ENCODE data around the gene XXYLT1. TPM values are rescaled to one million over a fixed set of nuclear protein-coding genes. Genes with fewer than 3 reads are reported as not detected.

XXYLT1 gene
- total RNA-seq, 1 donor, result 32.8 TPM

DNA sequence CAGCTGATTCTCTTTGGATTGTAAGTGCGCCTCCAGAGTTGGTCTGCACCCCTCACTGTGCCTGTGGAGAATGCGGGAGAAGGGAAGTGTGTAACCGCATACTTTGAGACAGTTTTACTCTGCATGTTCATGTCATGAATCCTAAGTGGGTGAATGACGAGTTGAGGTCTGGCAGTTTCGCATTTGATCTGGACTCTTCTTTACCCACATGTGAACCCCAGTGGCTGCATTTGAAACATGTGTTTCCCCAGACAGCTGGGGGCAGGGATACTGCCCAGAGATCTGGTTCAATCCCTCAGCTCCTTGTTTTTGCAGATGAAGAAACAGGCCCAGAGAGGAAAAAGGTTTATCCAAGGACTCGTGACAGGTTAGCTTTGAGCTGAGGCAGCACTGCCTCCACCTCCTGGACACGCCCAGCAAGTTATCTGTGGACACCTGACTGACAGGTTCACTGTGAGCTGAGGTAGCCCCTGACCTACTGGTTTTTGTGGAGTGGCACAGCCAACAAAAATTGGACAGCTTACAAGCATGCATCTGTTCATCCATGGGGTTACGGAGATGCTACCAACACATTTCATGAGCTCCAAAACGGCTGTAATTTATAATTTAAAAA lies 207.3 kb downstream of the XXYLT1 start:
- TF ChIP-seq, protein P1, sequence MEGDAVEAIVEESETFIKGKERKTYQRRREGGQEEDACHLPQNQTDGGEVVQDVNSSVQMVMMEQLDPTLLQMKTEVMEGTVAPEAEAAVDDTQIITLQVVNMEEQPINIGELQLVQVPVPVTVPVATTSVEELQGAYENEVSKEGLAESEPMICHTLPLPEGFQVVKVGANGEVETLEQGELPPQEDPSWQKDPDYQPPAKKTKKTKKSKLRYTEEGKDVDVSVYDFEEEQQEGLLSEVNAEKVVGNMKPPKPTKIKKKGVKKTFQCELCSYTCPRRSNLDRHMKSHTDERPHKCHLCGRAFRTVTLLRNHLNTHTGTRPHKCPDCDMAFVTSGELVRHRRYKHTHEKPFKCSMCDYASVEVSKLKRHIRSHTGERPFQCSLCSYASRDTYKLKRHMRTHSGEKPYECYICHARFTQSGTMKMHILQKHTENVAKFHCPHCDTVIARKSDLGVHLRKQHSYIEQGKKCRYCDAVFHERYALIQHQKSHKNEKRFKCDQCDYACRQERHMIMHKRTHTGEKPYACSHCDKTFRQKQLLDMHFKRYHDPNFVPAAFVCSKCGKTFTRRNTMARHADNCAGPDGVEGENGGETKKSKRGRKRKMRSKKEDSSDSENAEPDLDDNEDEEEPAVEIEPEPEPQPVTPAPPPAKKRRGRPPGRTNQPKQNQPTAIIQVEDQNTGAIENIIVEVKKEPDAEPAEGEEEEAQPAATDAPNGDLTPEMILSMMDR (IDR thresholded peaks at IDR 0.05; ENCODE audit: insufficient read depth, low read depth, low read length), result no peak
- DNase-seq (ENCODE audit: low read depth), result no peak
- H3K4me3 ChIP-seq (ENCODE audit: low read depth, low read length), result no peak overlapping the region

DNA sequence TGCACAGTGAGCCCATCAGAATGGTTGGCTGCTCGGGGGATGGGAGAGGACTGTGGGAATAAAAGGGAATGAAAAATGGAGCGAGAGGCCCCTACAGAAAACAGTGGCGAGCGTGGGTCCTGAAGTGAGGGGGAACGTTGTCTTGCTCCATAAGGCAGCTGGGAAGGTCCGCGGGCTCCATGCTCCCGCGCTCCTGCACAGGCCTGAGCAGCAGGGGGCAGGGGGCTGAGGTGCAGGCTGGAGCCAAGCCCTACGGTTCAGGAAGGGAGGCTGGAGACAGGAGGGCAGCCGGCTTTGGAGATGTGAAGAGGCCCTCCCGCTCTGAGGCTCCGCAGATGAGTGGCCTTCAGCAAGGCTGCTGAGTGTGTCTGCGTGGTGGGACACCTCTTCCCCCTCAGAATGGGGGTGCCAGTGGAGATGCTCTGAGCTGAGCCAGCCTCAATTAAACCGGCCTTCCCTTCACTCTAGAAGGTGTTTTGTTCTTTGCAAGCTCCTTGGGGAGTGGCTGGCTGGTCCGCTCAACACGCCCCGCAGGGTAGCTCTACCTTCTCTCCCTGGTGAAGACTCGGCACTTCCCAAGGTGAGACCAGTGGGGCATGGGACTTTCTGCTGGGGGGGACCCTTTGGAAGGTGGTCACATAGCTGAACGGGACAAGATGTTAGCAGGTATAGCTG lies 208.0 kb downstream of the XXYLT1 start:
- DNase-seq (ENCODE audit: low read depth), result no peak
- TF ChIP-seq, protein P1 (IDR thresholded peaks at IDR 0.05; ENCODE audit: insufficient read depth, low read depth, low read length), result no peak
- no peak overlapping the region for H3K4me3 ChIP-seq (ENCODE audit: low read depth, low read length)

DNA sequence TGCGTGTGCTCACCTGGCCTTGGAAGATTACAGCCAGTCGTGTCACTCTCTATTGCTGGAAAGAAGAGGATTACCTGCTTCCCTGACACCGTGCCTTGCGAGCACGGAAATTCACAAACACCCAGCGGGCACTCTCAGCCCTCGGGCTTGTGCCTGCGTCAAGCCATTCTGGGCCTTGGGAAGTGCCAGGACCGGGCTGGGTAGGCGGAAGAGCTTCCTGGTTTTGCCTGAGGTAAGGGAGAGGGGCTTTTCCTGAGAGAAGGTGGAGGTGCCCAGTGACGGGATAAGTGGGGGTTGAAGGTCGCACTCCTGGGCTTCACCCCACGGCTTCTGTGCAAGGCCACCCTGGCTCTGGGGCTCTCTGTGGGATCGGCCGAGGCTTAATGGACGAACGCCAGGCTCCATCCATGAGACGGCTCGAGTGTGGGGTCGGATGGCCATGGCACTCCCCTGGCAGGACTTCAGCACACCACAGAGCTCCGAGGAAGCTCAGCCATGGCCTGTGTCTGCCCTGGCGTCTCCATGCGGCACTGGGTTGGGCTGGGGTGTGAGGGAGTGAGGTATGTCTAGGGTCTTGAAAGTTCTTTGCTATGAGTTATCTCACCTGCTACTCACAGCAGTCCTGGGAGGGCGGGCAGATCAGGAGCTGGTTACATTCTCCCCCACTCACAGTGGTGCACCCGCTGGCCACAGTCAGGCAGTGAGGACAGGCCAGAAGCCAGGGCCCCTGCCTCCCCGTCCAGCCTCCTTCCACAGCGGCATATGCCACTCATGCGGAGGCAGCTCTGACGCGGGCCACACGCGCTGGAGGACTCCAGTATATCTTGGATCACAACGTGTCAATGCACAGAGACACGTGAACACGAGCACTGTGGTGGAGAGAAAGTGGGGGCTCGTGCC lies 209.0 kb downstream of the XXYLT1 start:
- H3K4me3 ChIP-seq (ENCODE audit: low read depth, low read length), result no peak overlapping the region
- TF ChIP-seq, protein P1 (IDR thresholded peaks at IDR 0.05; ENCODE audit: insufficient read depth, low read depth, low read length), result no peak
- no peak for DNase-seq (ENCODE audit: low read depth)

DNA sequence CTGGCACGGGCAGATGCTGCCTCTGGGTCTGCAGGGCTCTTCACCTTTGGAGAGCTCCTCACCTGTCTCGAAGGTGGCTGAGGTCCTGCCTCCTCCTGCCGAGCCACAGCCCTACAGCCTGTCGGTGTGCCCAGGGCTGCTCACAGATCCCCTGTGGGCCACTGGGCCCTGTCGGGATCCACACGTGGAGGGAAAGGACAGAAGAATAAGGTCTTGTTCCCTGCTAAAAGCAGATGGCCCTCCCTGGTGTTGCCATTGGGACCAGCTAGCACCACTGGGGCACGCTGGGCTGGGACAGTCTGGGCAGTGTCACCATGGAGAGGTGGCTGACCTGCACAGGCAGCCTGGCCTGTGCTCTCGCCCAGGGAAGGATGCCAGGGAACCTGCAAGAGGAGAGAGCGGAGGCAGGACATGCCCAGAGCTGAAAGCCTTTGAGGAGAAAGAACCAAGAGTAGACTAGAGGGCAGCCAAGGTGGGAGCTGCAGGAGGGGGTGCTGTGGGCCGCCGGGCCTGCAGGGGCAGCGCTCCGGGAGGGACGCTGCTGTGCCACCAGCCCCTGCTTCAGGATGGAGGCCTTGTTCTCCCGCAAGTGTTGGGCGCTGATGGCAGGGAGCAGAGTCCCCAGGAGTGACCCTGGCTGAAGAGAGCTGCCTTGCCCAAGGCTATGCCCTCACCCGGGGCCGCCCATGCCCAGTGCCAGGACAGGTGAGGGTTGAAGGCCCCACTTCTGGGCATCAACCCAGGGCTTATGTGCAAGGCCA lies 210.2 kb downstream of the XXYLT1 start:
- TF ChIP-seq, protein P1 (IDR thresholded peaks at IDR 0.05; ENCODE audit: insufficient read depth, low read depth, low read length), result no peak

DNA sequence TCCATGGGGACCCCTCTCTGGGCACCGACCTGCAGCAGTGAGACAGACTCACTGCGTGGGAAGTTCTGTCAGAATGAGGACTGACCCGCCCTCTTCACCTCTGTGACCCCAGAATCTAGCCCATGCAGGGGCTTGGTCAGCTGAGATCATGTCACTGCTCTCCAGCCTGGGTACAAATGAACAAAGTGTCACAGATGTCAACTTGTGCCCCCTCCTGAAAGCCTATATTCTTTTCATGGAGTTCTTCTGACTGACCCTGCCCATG lies 210.8 kb downstream of the XXYLT1 start:
- no peak for DNase-seq (ENCODE audit: low read depth)
- TF ChIP-seq, protein P1 (IDR thresholded peaks at IDR 0.05; ENCODE audit: insufficient read depth, low read depth, low read length), result no peak
- no peak overlapping the region for H3K4me3 ChIP-seq (ENCODE audit: low read depth, low read length)

More for the DNA sequence above, 210.2 kb downstream of the XXYLT1 start:
- DNase-seq (ENCODE audit: low read depth), result no peak
- H3K4me3 ChIP-seq (ENCODE audit: low read depth, low read length), result no peak overlapping the region

DNA sequence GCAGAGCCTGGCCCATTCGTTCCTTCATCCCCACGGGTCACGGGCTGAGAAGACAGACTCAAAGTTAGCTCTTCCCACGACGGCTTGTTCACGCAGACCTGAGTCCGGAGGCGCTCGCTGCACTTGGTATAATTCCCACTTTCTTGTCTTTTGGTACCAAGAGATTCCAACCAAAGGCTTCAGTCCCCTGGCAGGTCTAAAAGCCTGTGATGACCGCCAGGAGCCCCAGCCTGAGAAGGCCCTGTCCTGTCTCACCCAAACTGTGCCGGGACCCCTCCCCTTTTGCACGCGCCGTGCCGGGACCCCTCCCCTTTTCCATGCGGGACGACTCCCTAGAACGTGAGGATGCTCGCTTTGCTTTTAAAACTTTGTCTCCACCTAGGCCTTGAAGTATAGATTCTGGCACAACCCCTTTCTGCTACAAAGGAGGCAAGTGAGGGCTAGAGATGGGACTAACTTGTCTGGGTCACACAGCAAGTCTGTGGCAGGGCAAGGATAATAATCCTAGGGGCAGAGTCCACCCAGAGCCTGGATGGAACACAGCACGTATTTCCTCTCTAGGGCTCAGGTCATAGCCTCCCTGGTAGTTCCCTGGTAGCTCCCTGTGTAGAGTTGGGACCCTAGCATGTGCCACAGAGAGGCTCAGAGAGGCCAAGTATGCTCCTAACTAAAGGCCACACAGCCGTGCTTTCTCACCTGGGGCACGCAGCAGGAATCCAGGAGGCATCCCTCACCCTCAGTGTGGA lies 211.3 kb downstream of the XXYLT1 start:
- no peak for DNase-seq (ENCODE audit: low read depth)
- H3K4me3 ChIP-seq (ENCODE audit: low read depth, low read length), result no peak overlapping the region
- TF ChIP-seq, protein P1 (IDR thresholded peaks at IDR 0.05; ENCODE audit: insufficient read depth, low read depth, low read length), result no peak

Measured in fibroblast of villous mesenchyme (primary cell).